GM12872 (cell line): Measurements from ENCODE around the gene NIPAL3.

ENCODE experiments used
- TF ChIP-seq, protein P1 (sequence below): IDR thresholded peaks from 3 replicates; pipeline ENCODE4 v1.5.1; 2011; ENCODE audit warnings: low read depth, mild to moderate bottlenecking, low read length, moderate library complexity; ENCODE audit not compliant: insufficient read depth

Gene NIPAL3

GRCh38 chr1:24468685-24469316, 53.2 kb downstream of the NIPAL3 start:
- TF ChIP-seq, protein P1, sequence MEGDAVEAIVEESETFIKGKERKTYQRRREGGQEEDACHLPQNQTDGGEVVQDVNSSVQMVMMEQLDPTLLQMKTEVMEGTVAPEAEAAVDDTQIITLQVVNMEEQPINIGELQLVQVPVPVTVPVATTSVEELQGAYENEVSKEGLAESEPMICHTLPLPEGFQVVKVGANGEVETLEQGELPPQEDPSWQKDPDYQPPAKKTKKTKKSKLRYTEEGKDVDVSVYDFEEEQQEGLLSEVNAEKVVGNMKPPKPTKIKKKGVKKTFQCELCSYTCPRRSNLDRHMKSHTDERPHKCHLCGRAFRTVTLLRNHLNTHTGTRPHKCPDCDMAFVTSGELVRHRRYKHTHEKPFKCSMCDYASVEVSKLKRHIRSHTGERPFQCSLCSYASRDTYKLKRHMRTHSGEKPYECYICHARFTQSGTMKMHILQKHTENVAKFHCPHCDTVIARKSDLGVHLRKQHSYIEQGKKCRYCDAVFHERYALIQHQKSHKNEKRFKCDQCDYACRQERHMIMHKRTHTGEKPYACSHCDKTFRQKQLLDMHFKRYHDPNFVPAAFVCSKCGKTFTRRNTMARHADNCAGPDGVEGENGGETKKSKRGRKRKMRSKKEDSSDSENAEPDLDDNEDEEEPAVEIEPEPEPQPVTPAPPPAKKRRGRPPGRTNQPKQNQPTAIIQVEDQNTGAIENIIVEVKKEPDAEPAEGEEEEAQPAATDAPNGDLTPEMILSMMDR = no peak

DNA sequence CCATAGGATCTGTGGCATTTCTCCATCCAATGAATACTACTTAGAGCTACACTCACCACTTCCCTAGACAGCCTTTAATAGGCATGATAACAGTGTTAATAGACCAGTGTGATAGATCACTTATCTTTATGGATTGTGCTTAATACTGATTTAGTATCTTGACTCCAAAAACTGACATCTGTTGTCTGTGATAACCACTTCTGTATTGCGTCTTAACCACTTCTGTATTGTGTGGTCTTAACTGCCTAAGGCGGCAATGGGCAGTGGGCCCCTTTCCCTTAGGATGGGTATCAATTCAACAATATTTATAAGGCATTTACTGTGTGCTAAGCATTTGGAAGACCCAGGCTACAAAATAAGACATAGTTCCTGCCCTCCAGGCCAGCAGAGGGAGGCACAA, 55.0 kb downstream of the NIPAL3 start:
- TF ChIP-seq, protein P1 = no peak

DNA sequence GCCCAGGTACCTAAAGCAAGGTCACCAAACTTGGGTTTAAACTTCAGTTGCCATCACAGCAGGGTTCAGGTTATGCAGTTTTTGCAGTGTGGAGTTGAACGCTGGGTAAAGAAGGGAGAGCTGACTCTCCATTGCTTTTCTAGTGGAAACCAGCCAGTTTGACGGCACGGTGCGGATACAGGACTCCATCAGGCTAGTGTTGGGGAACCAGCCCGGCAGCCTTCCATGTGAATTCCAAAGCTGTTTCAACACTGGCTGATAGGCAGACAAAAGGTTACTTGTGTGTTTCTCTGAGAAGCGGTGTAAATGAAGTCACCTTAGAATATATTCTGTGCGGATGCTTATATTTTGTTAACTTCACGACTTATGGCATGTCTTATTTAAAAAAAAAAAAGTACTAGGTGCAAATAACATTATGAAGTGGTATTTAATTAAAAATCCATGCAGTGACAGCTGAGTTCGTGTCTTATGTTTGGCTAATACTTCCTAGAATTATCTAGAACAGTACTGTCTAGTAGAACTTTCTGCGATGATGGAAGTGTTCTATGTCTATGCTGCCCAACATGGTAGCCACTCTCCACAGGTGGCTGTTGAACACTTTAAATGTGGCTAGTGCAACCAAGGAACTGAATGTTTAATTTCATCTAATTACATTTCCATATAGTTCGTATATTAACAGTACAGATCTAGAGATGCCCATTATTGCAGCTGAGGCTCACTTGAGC, 57.1 kb downstream of the NIPAL3 start:
- TF ChIP-seq, protein P1 = no peak

GRCh38 chr1:24474193-24474592, 58.6 kb downstream of the NIPAL3 start:
- TF ChIP-seq, protein P1 = no peak

DNA sequence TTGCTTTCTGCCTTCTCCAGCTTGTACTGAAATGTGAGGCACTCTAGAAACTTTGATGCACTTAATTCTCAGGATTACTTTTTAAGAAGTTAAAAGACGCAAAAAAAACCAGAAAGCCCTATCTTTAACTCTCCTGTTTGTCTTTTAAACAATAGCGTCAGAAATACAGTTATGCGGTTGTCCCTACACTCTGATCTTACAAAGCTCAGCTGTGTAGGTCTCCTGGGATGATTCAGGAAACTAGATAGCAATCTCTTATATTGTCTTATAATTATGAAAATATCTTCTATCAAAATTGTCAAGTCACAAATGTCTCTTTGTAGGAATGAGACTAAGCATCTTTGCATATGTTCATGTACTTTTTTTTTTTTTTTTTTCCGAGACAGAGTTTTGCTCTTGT, 60.1 kb downstream of the NIPAL3 start:
- TF ChIP-seq, protein P1 = no peak

DNA sequence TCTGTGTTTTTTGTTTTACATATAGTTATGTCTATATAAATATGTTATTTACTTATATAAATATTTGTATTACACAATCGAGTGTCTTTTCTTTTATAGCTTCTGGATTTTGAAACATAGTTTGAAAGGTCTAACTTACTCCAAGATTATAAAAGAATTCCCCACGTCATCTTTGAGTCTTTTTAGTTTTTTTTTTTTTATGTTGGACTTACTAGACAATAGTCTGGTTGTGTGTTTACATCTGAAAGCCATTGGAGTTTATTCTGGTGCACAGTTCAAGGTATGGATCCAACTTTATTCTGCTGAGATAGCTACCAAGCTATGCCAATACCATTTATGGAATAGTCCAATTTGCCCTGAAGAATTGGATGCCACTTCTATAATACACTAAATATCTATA, 61.0 kb downstream of the NIPAL3 start:
- TF ChIP-seq, protein P1 = no peak

DNA sequence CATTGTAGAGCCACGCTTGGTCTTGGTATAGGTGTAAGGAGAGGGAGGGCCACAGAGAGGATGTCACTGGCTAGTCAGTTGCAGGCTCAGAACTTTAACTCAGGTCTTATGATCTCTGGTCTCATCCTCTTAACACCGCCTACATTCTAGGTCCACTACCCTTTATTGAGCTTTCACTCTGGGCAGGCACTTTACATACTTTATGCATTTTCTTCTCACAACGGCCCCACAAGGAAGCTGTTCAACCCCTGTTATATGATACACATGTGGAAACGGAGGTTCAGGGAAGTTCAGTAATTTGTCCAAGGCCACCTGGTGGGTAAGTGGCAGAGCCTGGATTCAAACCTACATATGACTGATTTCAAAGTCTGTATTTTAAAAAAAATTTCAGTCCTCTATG, 61.7 kb downstream of the NIPAL3 start:
- TF ChIP-seq, protein P1 = no peak
